ENCODE measurements around the gene FSHR. TPM values are rescaled to one million over a fixed set of nuclear protein-coding genes. Genes with fewer than 3 reads are reported as not detected.

FSHR gene
- total and polyA plus RNA-seq, 2 of the 8 experiments (the other 6 are each of a cell fraction or from before 2014, with no cell fraction given), result not detected

- Histone ChIP-seq H2BK15ac (ENCODE audit: low read length) (no peak overlapping the region), H2BK5ac (ENCODE audit: low read depth, low read length) (no peak overlapping the region), H3K27me3 (replicated peaks in 1 of 4; ENCODE audit: control insufficient read depth in 3 of 4, extremely low read depth in 1 of 4, insufficient read depth in 3 of 4, low read length in 3 of 4) (no peaks in the 10 kb centered on the region), H3K18ac (ENCODE audit: extremely low read depth, low read length) (no peak overlapping the region), H3K9me3 (ENCODE audit: insufficient read depth in 2 of 2, low read depth in 1 of 2, low read length in 1 of 2) (no peaks in the 10 kb centered on the region), H3K79me2 (ENCODE audit: control insufficient read depth in 1 of 2, insufficient read depth in 2 of 2, low read length in 2 of 2) (no peaks in the 10 kb centered on the region), H3K4ac (replicated peaks; ENCODE audit: insufficient read length, low read depth, low read length) (no peak overlapping the region), H3K23ac (ENCODE audit: insufficient read length) (no peak overlapping the region), H4K20me1 (replicated peaks in 1 of 2; ENCODE audit: control insufficient read depth in 1 of 2, insufficient read depth in 2 of 2, low read length in 2 of 2) (no peaks in the 10 kb centered on the region), H2AK5ac (ENCODE audit: low read depth, low read length) (no peak overlapping the region), H2BK20ac (ENCODE audit: low read length) (no peak overlapping the region), H3K9ac (replicated peaks in 1 of 4; ENCODE audit: extremely low read depth in 1 of 4, low read depth in 3 of 4, low read length in 3 of 4) (no peak overlapping the region), H3K4me3 (ENCODE audit: extremely low read depth in 1 of 4, insufficient read depth in 2 of 4, low read depth in 3 of 4, low read length in 4 of 4) (no peak overlapping the region), H2BK12ac (ENCODE audit: low read depth, low read length) (no peak overlapping the region), H2BK120ac (replicated peaks; ENCODE audit: low read depth, low read length) (no peak overlapping the region), H2AFZ (ENCODE audit: low read length) (no peak overlapping the region), H3K27ac (ENCODE audit: low read depth, low read length) (no peak overlapping the region), H4K5ac (ENCODE audit: insufficient read length, low read depth, low read length) (no peak overlapping the region), H3K4me1 (replicated peaks in 1 of 4; ENCODE audit: control insufficient read depth in 3 of 4, insufficient read depth in 4 of 4, low read length in 3 of 4) (0 out of 7 replicates have a peak, but pooled peaks cover 0 to 2% (median 0%) of the 10 kb centered on the region in 4 experiments), H3K4me2 (ENCODE audit: insufficient read depth in 1 of 2, low read depth in 2 of 2, low read length in 2 of 2) (no peak overlapping the region), H4K8ac (ENCODE audit: extremely low read depth, insufficient read depth, low read length) (no peak overlapping the region; the same call in 1 of the 2 replicates), H3K14ac (ENCODE audit: insufficient read length) (no peak overlapping the region), H3K79me1 (ENCODE audit: low read depth, low read length) (no peaks in the 10 kb centered on the region), H3K56ac (replicated peaks; ENCODE audit: insufficient read length, low read depth, low read length) (no peak overlapping the region), H3K23me2 (ENCODE audit: low read depth, low read length) (no peaks in the 10 kb centered on the region), H4K91ac (replicated peaks; ENCODE audit: insufficient read length, low read length) (no peak overlapping the region), H3K36me3 (ENCODE audit: control insufficient read depth in 2 of 4, insufficient read depth in 4 of 4, low read length in 3 of 4) (no peaks in the 10 kb centered on the region)
- 90% methylated on average over 2 of the region's 2 CpGs; no CpG with 5 or more reads in 1 of the 2 experiments for WGBS, 2 experiments (ENCODE audit: extremely low coverage in 1 of 2, insufficient coverage in 1 of 2, insufficient read length in 1 of 2, insufficient replicate concordance in 2 of 2, low coverage in 1 of 2, low lambda C conversion rate in 2 of 2, missing lambda C conversion rate in 1 of 2)
- TF ChIP-seq TCF12 (IDR thresholded peaks at IDR 0.05; ENCODE audit: low read depth, low read length) (no peak), CBX8 (IDR thresholded peaks at IDR 0.05; ENCODE audit: borderline replicate concordance, low read depth, low read length) (no peak), MAFK (IDR thresholded peaks at IDR 0.05; ENCODE audit: low read depth, low read length) (no peak), KDM4A (IDR thresholded peaks at IDR 0.05; ENCODE audit: low read depth, low read length, severe bottlenecking) (no peak), FOSL1 (IDR thresholded peaks at IDR 0.05; ENCODE audit: insufficient read depth, low read depth, low read length) (no peak), CTBP2 (IDR thresholded peaks at IDR 0.05; ENCODE audit: borderline replicate concordance, insufficient read depth, insufficient read length, low read length) (no peak), SAP30 (IDR thresholded peaks at IDR 0.05; ENCODE audit: insufficient read depth, insufficient replicate concordance, low read length) (no peak), BACH1 (IDR thresholded peaks at IDR 0.05; ENCODE audit: low read length) (no peak), CBX5 (IDR thresholded peaks at IDR 0.05; ENCODE audit: low read depth, low read length) (no peak), SP2 (IDR thresholded peaks at IDR 0.05; ENCODE audit: low read length) (no peak), SP1 (IDR thresholded peaks at IDR 0.05; ENCODE audit: low read depth, low read length) (no peak), ASH2L (IDR thresholded peaks at IDR 0.05; ENCODE audit: low read length) (no peak), RNF2 (IDR thresholded peaks at IDR 0.05; ENCODE audit: borderline replicate concordance, low read depth, low read length, missing control alignments, poor library complexity, severe bottlenecking) (no peak), SP4 (IDR thresholded peaks at IDR 0.05; ENCODE audit: low read length) (no peak), RFX5 (IDR thresholded peaks at IDR 0.05; ENCODE audit: borderline replicate concordance, low read depth, low read length) (no peak)
- ChIA-PET POLR2A (ENCODE audit: partially characterized antibody) (interaction anchor here (0.6 kb wide), 1 partner anchor 384 kb away, joined by 3 read pairs; no protein-coding TSS in a partner anchor), CTCF (ENCODE audit: partially characterized antibody) (interaction anchor here (0.6 to 1.2 kb wide), 3 partner anchors 9 to 1534 kb away, joined by 3 to 4 read pairs (median 3); no protein-coding TSS in a partner anchor)
- no peak for DNase-seq (ENCODE audit: low read depth in 1 of 2, low spot score in 2 of 2)
- FAIRE-seq, result no peak
Observed at GRCh38 chr2:48927355-48927754, 227.0 kb downstream of the FSHR start.
